HepG2 (cell line): ENCODE results near the gene NFATC2.

Source experiments
- CBX5 ChIP-seq: sonication (generic); formaldehyde crosslinking; IDR thresholded peaks from 2 replicates; pipeline ENCODE4 v1.4.0; 2020; ENCODE audit warnings: missing genetic modification reagents, borderline replicate concordance
- HOXA7 ChIP-seq: sonication (generic); formaldehyde crosslinking; IDR thresholded peaks from 2 replicates; pipeline ENCODE4 v1.8.1; 2022; ENCODE audit warnings: mild to moderate bottlenecking, missing genetic modification reagents, moderate library complexity
- MAX ChIP-seq: IDR thresholded peaks from 2 replicates; pipeline ENCODE4 v1.6.1; 2012; ENCODE audit warnings: inconsistent platforms
- NBN ChIP-seq: fragments of 450-650 bp; conservative IDR thresholded peaks from 2 replicates; pipeline ENCODE4 v1.6.1; 2017
- NCOR1 ChIP-seq: fragments of 200-600 bp; sonication (generic); IDR thresholded peaks from 2 replicates; pipeline ENCODE4 v1.7.0; 2017; ENCODE audit warnings: antibody characterized with exemption, low read length, borderline replicate concordance
- POLR2A ChIP-seq, 2 experiments: IDR thresholded peaks; 2 replicates each; pipeline ENCODE4 v1.6.1; 2011; ENCODE audit warnings: low read depth in 2 of 2, low read length in 2 of 2, mild to moderate bottlenecking in 1 of 2, moderate library complexity in 1 of 2; ENCODE audit not compliant: insufficient read depth in 1 of 2
- XRCC5 ChIP-seq: fragments of 200-400 bp; formaldehyde crosslinking; optimal IDR thresholded peaks from 2 replicates; pipeline ENCODE3; 2017; ENCODE audit warnings: mild to moderate bottlenecking, low read length
- ZBTB34 ChIP-seq: sonication (generic); formaldehyde crosslinking; IDR thresholded peaks from 2 replicates; pipeline ENCODE4 v1.8.0; 2022; ENCODE audit warnings: mild to moderate bottlenecking, missing genetic modification reagents
- TF ChIP-seq, protein P1 (sequence below): sonication (generic); formaldehyde crosslinking; IDR thresholded peaks from 2 replicates; pipeline ENCODE4 v1.4.0; 2020; ENCODE audit warnings: missing genetic modification reagents
- TF ChIP-seq, protein P2 (sequence below): sonication (generic); formaldehyde crosslinking; IDR thresholded peaks from 2 replicates; pipeline ENCODE4 v1.5.0; 2020; ENCODE audit warnings: mild to moderate bottlenecking, missing genetic modification reagents, moderate library complexity

GRCh38 chr20:51497542-51498467 lies 44.7 kb downstream of the NFATC2 start:
- TF ChIP-seq MAX: no peak
- TF ChIP-seq NBN: no peak
- TF ChIP-seq XRCC5: no peak
- TF ChIP-seq HOXA7: no peak
- TF ChIP-seq CBX5: no peak
- TF ChIP-seq NCOR1: no peak
- TF ChIP-seq, protein P1, sequence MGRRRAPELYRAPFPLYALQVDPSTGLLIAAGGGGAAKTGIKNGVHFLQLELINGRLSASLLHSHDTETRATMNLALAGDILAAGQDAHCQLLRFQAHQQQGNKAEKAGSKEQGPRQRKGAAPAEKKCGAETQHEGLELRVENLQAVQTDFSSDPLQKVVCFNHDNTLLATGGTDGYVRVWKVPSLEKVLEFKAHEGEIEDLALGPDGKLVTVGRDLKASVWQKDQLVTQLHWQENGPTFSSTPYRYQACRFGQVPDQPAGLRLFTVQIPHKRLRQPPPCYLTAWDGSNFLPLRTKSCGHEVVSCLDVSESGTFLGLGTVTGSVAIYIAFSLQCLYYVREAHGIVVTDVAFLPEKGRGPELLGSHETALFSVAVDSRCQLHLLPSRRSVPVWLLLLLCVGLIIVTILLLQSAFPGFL: no peak
- TF ChIP-seq POLR2A (IDR thresholded peaks at IDR 0.05; ENCODE audit: insufficient read depth in 1 of 2, low read depth in 2 of 2, low read length in 2 of 2): no peak
- TF ChIP-seq, protein P2, sequence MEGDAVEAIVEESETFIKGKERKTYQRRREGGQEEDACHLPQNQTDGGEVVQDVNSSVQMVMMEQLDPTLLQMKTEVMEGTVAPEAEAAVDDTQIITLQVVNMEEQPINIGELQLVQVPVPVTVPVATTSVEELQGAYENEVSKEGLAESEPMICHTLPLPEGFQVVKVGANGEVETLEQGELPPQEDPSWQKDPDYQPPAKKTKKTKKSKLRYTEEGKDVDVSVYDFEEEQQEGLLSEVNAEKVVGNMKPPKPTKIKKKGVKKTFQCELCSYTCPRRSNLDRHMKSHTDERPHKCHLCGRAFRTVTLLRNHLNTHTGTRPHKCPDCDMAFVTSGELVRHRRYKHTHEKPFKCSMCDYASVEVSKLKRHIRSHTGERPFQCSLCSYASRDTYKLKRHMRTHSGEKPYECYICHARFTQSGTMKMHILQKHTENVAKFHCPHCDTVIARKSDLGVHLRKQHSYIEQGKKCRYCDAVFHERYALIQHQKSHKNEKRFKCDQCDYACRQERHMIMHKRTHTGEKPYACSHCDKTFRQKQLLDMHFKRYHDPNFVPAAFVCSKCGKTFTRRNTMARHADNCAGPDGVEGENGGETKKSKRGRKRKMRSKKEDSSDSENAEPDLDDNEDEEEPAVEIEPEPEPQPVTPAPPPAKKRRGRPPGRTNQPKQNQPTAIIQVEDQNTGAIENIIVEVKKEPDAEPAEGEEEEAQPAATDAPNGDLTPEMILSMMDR (CRISPR knock-in tag): no peak
- TF ChIP-seq ZBTB34 (CRISPR knock-in tag): no peak
